Raji (cell line): ENCODE data around the gene B3GNT7.

Source experiments
- POLR2A ChIP-seq: IDR thresholded peaks from 2 replicates; pipeline ENCODE4 v1.6.1; 2011; ENCODE audit warnings: low read depth, low read length, control low read depth; ENCODE audit not compliant: insufficient read depth

B3GNT7 gene, protein sequence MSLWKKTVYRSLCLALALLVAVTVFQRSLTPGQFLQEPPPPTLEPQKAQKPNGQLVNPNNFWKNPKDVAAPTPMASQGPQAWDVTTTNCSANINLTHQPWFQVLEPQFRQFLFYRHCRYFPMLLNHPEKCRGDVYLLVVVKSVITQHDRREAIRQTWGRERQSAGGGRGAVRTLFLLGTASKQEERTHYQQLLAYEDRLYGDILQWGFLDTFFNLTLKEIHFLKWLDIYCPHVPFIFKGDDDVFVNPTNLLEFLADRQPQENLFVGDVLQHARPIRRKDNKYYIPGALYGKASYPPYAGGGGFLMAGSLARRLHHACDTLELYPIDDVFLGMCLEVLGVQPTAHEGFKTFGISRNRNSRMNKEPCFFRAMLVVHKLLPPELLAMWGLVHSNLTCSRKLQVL

GRCh38 chr2:231395188-231396057 lies at the start of gene B3GNT7:
B3GNT7 (plus strand) TSS chr2:231395710; CDS start chr2:231395804, 94 bp downstream.
- no peak for TF ChIP-seq POLR2A

DNA sequence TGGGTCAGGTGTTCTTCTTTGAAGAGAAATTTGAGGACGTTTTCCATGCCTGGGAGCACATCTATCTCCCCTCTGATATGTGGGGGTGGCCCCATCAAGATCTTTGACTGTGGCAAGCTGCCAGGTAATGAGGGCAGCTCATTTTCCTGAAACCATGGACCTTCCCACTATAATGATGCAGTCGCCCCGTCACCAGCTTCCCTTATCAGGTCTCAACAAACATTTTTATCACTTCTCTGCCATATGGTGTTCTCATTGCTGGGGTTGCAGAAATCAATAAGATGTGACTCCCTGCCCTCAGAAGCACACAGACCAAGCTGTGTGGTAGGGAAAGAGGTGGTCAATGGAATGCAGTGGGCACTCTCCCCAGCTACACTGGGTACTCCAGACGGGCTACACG lies 48.4 kb upstream of the B3GNT7 start:
- no peak for TF ChIP-seq POLR2A

DNA sequence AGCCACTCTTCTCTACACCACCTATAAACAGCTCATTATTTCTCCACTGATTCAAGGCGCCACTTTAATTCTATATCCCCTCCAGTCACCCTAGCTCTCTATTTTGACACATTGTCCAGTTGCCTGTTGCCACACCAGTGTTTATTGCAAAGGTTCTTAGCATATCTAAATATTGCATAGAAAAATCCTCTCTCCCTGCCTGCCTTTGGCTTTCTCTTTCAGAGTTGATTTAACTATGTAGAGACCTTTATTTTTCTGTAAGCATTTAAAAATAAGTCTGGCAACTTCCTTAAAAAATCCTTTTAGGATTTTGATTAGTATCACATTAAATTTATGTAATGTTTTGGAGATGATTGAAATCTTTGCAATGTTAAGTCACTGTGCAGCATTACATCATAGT lies 47.9 kb upstream of the B3GNT7 start:
- TF ChIP-seq POLR2A: no peak

- no peak for TF ChIP-seq POLR2A
Observed at GRCh38 chr2:231348173-231348572, 47.3 kb upstream of the B3GNT7 start.

GRCh38 chr2:231348704-231349373 lies 46.7 kb upstream of the B3GNT7 start:
- TF ChIP-seq POLR2A: no peak

GRCh38 chr2:231351648-231352047 lies 43.9 kb upstream of the B3GNT7 start:
- TF ChIP-seq POLR2A: no peak

DNA sequence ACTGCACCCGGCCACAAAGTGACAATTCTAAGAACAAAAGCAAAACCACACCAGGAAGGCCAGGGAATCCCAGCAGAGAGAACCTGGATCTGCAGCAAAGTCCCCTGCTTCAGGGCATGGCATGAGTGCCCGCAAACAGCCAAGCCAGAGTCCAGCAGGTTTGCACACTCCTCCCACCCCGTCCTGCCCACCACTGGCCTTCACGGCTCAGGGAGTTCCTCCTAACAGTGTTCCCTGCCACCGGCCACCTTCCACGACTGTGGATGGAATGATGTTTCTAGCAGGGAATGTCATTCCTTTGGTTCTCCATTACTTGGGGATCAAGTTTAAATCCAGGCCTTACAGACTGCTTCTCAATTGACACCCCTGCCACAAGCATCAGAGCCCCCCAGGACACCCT lies 42.0 kb upstream of the B3GNT7 start:
- no peak for TF ChIP-seq POLR2A

DNA sequence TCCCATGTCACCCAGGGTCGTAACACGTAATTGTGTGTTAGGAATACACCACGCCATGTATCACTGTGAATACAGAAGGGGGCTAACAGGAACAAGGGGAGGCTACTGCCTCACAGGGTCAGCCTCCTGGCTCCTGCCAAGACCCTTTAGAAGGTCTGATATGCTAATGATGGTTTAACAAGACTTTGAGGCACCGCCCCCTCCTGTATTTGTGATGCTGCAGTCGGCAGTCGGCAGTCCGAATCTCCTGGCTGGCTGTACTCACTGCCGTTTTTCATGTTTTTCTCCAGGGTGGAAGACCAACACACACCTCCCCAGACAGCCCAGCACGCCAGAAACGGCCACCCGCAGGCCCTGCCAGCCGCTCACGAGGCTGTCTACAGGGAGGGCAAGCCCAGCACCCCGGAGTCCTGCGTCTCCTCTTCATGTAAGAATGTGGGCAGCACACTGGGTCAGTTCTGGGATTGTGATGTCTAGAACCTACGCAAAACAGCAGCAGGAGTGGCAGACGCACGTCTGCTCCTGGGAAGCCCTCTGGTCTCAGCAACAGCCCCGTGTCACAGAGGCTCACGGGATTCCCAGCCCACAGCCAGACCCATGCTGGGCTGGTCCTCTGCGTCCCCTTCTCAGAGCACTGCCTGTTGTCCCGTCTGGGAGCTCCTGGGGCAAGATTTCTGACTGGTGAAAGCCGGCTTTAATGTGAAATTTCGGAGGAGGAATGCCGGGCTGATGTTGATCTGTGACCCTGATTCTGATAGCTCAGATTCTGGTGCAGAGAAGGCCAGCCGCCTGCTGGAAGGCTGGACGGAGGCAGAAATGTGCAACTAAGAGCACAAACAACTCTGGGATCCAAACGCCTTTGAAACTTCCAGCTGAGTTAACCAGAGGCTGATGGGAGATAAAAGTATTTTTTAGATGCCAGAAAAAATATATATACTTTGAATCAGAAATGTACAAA lies 39.7 kb upstream of the B3GNT7 start:
- no peak for TF ChIP-seq POLR2A

- no peak for TF ChIP-seq POLR2A
Observed at GRCh38 chr2:231356466-231356844, 39.1 kb upstream of the B3GNT7 start.

- no peak for TF ChIP-seq POLR2A
Observed at GRCh38 chr2:231357048-231357447, 38.5 kb upstream of the B3GNT7 start.

DNA sequence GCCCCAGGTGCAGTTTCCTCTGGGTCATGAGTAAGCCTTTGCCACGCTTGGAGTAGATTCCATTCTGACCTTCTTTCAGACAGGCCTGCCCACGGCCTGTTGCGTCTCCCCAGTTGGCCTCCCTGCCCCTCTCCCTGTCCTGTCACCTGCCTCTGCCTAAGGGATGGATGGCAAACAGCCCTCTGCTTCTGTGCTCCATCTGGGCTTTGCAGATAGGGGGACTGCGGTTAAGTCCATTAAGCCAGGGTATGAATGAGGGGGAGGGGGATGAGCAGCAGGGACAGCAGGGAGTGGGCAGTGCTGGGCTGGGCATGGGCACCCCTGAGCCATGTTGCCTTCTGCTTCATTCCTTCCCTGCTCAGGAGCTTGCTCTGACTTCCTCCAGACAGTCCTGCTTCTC lies 37.6 kb upstream of the B3GNT7 start:
- no peak for TF ChIP-seq POLR2A

DNA sequence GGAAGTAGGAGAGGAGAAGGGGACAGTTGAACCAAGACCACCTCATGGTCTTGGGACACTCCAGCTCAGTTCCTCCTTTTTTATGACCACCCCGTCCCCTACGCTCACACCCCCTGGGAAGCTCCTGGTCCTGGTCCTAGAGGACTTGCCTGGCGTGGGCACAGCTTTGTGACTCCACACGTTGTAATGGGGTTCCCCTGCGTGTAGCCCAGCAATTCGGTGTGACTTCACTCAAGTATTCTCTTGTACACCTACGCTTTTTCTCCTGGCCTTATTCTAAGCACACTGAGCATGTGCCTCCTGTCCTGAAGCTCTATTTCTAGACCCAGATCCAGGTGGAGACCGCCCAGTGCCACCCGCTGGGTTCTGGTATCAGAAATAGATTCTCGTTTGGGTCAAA lies 36.1 kb upstream of the B3GNT7 start:
- no peak for TF ChIP-seq POLR2A

DNA sequence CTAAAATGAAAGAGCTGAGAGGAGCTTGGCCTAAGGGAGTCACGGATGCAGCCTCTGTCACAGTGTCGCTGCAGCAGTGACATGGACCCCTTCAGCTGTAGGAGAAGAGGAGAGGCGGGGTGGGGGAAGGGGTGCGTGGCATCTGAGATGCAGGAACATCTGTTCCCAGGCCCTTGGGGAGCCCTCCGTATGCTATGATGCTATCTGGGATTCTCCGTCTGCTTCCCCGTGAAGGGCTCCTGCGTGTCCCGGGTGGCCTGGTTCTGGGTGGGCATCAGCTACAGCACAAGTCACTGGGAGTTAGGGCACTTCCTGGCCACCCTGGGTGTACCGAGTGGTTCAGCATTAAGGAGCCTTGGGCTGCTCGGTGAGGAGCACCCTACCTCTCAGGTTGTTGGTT lies 35.6 kb upstream of the B3GNT7 start:
- TF ChIP-seq POLR2A: no peak

DNA sequence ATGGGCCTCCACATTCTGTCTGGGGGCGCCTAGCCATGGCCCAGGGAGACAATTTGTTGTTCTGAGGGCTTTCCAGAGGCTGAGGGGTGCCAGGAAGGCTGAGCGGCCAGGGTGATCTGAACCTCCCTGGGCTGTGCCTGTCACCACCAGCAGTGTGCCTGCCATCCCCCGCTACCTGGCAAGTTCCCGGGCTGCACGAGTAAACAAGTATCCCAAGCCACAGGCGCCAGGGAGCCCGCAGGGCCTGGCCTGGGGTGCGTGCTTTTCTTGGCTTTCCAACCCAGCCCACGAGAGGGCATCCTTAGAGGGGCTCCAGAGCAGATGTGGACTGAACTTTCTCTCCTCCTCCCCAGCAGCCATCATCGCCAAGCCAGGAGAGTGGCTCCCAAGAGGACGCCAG lies 35.1 kb upstream of the B3GNT7 start:
- no peak for TF ChIP-seq POLR2A

- no peak for TF ChIP-seq POLR2A
Observed at GRCh38 chr2:231360881-231361371, 34.6 kb upstream of the B3GNT7 start.
